ENCODE data around the gene VSIG2.

Gene VSIG2

DNA sequence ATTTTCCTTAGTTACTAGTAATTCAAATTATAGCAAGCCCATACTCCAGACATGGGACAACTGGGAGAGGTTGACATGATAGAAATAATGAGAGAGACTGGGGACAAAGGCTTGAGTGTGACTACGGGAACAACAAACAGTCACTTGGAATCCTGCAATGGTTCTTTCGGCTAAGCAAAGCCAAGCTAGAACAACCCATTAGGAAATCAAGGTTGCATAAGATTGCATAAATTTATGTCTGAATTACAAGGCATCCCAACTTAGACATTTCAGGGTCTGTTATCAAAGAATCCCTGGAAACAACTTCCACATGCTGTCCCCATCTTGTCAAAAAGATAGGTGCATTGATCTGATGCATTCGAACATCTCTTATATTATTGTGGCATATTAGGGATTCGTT lies 22.5 kb downstream of the VSIG2 start:
- TF ChIP-seq KLF9 (tag by site-specific recombination; IDR thresholded peaks at IDR 0.05; ENCODE audit: low read depth): no peak
- TF ChIP-seq FEZF1 (tag by site-specific recombination; IDR thresholded peaks at IDR 0.05): no peak
- TF ChIP-seq ZNF394 (tag by site-specific recombination; IDR thresholded peaks at IDR 0.05; ENCODE audit: borderline replicate concordance): no peak
- ChIA-PET CTCF (interaction anchor here (2.8 kb wide), 1 partner anchor 61 kb away, joined by 8 read pairs; no protein-coding TSS in a partner anchor), POLR2A (no interaction called here)
- Histone ChIP-seq H3K4me1 (ENCODE audit: control insufficient read depth, insufficient read depth, low read length) (peaks cover 3% of the 10 kb centered on the region; the same call in 1 of the 2 replicates), H3K4me3 (ENCODE audit: low read depth, low read length) (no peak overlapping the region), H3K36me3 (ENCODE audit: control insufficient read depth in 2 of 2, insufficient read depth in 1 of 2, low read length in 2 of 2) (no peaks in the 10 kb centered on the region), H3K27ac (ENCODE audit: extremely low read depth, low read depth, low read length) (no peak overlapping the region), H3K9me3 (ENCODE audit: control insufficient read depth, insufficient read depth, low read depth, low read length) (no peaks in the 10 kb centered on the region)

DNA sequence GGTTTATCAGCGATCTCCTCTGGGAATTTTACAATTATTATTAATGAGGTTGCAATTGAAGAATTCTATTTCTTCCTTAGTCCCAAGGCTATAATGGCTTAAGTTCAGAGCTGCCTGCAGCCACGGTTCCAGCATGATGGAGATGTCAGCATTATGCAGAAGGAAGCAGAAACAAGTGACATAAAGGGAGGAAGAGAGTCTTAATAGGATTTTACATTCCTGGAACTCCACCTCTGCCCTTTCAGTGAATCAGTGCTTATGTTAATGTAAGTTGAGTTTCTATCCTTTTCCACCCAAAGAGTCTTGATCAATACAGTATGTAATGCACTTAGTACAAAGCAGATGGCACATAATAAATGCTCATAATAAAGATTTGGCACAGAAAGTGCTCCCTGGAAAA lies 23.9 kb downstream of the VSIG2 start:
- ChIA-PET CTCF (no interaction called here), POLR2A (no interaction called here)
- TF ChIP-seq ZNF423 (tag by site-specific recombination; IDR thresholded peaks at IDR 0.05) (no peak), MYNN (tag by site-specific recombination; IDR thresholded peaks at IDR 0.05; ENCODE audit: borderline replicate concordance) (no peak), ZSCAN23 (tag by site-specific recombination; IDR thresholded peaks at IDR 0.05) (no peak), ZNF138 (tag by site-specific recombination; IDR thresholded peaks at IDR 0.05; ENCODE audit: borderline replicate concordance) (no peak), ZNF354C (tag by site-specific recombination; IDR thresholded peaks at IDR 0.05; ENCODE audit: borderline replicate concordance, low read depth) (no peak), HOXA7 (CRISPR knock-in tag; IDR thresholded peaks at IDR 0.05; ENCODE audit: borderline replicate concordance) (no peak), ZSCAN30 (tag by site-specific recombination; IDR thresholded peaks at IDR 0.05) (no peak), TCF7L2 (IDR thresholded peaks at IDR 0.05; ENCODE audit: borderline replicate concordance, low read depth, low read length) (no peak), ZNF660 (tag by site-specific recombination; IDR thresholded peaks at IDR 0.05) (no peak), KLF1 (tag by site-specific recombination; IDR thresholded peaks at IDR 0.05) (no peak), ZNF211 (tag by site-specific recombination; IDR thresholded peaks at IDR 0.05; ENCODE audit: low read depth) (no peak), ZNF548 (tag by site-specific recombination; IDR thresholded peaks at IDR 0.05) (no peak), ZNF623 (tag by site-specific recombination; IDR thresholded peaks at IDR 0.05) (no peak), ZNF776 (tag by site-specific recombination; IDR thresholded peaks at IDR 0.05; ENCODE audit: borderline replicate concordance) (no peak), BCL11B (tag by site-specific recombination; IDR thresholded peaks at IDR 0.05; ENCODE audit: low read depth) (no peak)
- TF ChIP-seq, protein P1, sequence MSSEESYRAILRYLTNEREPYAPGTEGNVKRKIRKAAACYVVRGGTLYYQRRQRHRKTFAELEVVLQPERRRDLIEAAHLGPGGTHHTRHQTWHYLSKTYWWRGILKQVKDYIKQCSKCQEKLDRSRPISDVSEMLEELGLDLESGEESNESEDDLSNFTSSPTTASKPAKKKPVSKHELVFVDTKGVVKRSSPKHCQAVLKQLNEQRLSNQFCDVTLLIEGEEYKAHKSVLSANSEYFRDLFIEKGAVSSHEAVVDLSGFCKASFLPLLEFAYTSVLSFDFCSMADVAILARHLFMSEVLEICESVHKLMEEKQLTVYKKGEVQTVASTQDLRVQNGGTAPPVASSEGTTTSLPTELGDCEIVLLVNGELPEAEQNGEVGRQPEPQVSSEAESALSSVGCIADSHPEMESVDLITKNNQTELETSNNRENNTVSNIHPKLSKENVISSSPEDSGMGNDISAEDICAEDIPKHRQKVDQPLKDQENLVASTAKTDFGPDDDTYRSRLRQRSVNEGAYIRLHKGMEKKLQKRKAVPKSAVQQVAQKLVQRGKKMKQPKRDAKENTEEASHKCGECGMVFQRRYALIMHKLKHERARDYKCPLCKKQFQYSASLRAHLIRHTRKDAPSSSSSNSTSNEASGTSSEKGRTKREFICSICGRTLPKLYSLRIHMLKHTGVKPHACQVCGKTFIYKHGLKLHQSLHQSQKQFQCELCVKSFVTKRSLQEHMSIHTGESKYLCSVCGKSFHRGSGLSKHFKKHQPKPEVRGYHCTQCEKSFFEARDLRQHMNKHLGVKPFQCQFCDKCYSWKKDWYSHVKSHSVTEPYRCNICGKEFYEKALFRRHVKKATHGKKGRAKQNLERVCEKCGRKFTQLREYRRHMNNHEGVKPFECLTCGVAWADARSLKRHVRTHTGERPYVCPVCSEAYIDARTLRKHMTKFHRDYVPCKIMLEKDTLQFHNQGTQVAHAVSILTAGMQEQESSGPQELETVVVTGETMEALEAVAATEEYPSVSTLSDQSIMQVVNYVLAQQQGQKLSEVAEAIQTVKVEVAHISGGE (tag by site-specific recombination; conservative IDR thresholded peaks at IDR 0.05; ENCODE audit: low read depth): no peak
- TF ChIP-seq, protein P2, sequence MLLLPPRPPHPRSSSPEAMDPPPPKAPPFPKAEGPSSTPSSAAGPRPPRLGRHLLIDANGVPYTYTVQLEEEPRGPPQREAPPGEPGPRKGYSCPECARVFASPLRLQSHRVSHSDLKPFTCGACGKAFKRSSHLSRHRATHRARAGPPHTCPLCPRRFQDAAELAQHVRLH (tag by site-specific recombination; IDR thresholded peaks at IDR 0.05): no peak
- TF ChIP-seq, protein P3, sequence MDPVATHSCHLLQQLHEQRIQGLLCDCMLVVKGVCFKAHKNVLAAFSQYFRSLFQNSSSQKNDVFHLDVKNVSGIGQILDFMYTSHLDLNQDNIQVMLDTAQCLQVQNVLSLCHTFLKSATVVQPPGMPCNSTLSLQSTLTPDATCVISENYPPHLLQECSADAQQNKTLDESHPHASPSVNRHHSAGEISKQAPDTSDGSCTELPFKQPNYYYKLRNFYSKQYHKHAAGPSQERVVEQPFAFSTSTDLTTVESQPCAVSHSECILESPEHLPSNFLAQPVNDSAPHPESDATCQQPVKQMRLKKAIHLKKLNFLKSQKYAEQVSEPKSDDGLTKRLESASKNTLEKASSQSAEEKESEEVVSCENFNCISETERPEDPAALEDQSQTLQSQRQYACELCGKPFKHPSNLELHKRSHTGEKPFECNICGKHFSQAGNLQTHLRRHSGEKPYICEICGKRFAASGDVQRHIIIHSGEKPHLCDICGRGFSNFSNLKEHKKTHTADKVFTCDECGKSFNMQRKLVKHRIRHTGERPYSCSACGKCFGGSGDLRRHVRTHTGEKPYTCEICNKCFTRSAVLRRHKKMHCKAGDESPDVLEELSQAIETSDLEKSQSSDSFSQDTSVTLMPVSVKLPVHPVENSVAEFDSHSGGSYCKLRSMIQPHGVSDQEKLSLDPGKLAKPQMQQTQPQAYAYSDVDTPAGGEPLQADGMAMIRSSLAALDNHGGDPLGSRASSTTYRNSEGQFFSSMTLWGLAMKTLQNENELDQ (tag by site-specific recombination; IDR thresholded peaks at IDR 0.05; ENCODE audit: low read depth): no peak
- no peaks in the 10 kb centered on the region for H3K9me3 ChIP-seq (ENCODE audit: control insufficient read depth, insufficient read depth, low read depth, low read length)
- no peak overlapping the region for H3K4me3 ChIP-seq (ENCODE audit: low read depth, low read length)
- no peaks in the 10 kb centered on the region for H3K36me3 ChIP-seq (ENCODE audit: control insufficient read depth in 2 of 2, insufficient read depth in 1 of 2, low read length in 2 of 2)
- H3K27ac ChIP-seq (ENCODE audit: extremely low read depth, low read depth, low read length): no peak overlapping the region
- peaks cover 3% of the 10 kb centered on the region; the same call in 1 of the 2 replicates for H3K4me1 ChIP-seq (ENCODE audit: control insufficient read depth, insufficient read depth, low read length)
